GM23338 (cell line): ENCODE data around the gene KIF25. TPM values are rescaled to one million over a fixed set of nuclear protein-coding genes. Genes with fewer than 3 reads are reported as not detected.

ENCODE experiments used
- ATAC-seq: fragments of 200-7000 bp; cut with Tn5 transposase; 3 replicates; pipeline ENCODE4 v1.9.1; 2020
- DNase-seq: peaks from one replicate; pipeline ENCODE4 v3.0.0-alpha.2; 2015; ENCODE audit warnings: low spot score
- H2AFZ ChIP-seq: fragments of 200-600 bp; sonication (generic); 2 replicates; pipeline ENCODE4 v1.8.0; 2016; ENCODE audit warnings: antibody characterized with exemption, mild to moderate bottlenecking, moderate library complexity
- H3F3A ChIP-seq: fragments of 200-600 bp; sonication (generic); replicated peaks from 2 replicates; pipeline ENCODE4 v1.8.0; 2017; ENCODE audit warnings: antibody characterized with exemption, mixed run types, low read depth
- H3K27ac ChIP-seq: fragments of 200-600 bp; sonication (generic); 2 replicates; pipeline ENCODE4 v1.6.1; 2016; ENCODE audit warnings: low read depth
- H3K27me3 ChIP-seq: fragments of 200-600 bp; sonication (generic); 2 replicates; pipeline ENCODE4 v1.8.0; 2016; ENCODE audit warnings: mild to moderate bottlenecking, mixed run types, moderate library complexity; ENCODE audit not compliant: insufficient read depth
- H3K36me3 ChIP-seq: fragments of 200-600 bp; sonication (generic); 2 replicates; pipeline ENCODE4 v1.8.0; 2016; ENCODE audit warnings: mild to moderate bottlenecking; ENCODE audit not compliant: insufficient read depth
- H3K4me1 ChIP-seq: fragments of 200-600 bp; sonication (generic); 2 replicates; pipeline ENCODE4 v1.8.0; 2016; ENCODE audit warnings: mild to moderate bottlenecking, moderate library complexity; ENCODE audit not compliant: insufficient read depth
- H3K4me2 ChIP-seq: fragments of 200-600 bp; sonication (generic); 2 replicates; pipeline ENCODE4 v1.7.1; 2017; ENCODE audit warnings: mixed run types
- H3K4me3 ChIP-seq: fragments of 200-600 bp; sonication (generic); 2 replicates; pipeline ENCODE4 v1.6.1; 2016; ENCODE audit warnings: mixed run types
- H3K79me2 ChIP-seq: fragments of 200-600 bp; sonication (generic); replicated peaks from 2 replicates; pipeline ENCODE4 v1.8.0; 2017; ENCODE audit warnings: mild to moderate bottlenecking; ENCODE audit not compliant: insufficient read depth
- H3K9me2 ChIP-seq: fragments of 200-600 bp; sonication (generic); 2 replicates; pipeline ENCODE4 v1.8.0; 2017; ENCODE audit not compliant: insufficient read depth
- H4K20me1 ChIP-seq: fragments of 200-600 bp; sonication (generic); replicated peaks from 2 replicates; pipeline ENCODE4 v1.8.0; 2017; ENCODE audit warnings: mild to moderate bottlenecking; ENCODE audit not compliant: insufficient read depth
- H3K27ac Mint-ChIP-seq: 2 replicates; pipeline ENCODE4 v1.8.0; 2020; ENCODE audit warnings: inconsistent platforms, mild to moderate bottlenecking, moderate library complexity, mixed read lengths
- H3K27me3 Mint-ChIP-seq: 3 replicates; pipeline ENCODE4 v1.8.0; 2022; ENCODE audit warnings: low read depth, mild to moderate bottlenecking, moderate library complexity, mixed read lengths, inconsistent platforms; ENCODE audit not compliant: insufficient read depth, poor library complexity
- H3K36me3 Mint-ChIP-seq: 3 replicates; pipeline ENCODE4 v1.8.0; 2021; ENCODE audit warnings: low read depth, mild to moderate bottlenecking, inconsistent platforms, moderate library complexity, mixed read lengths
- H3K4me1 Mint-ChIP-seq: 3 replicates; pipeline ENCODE4 v1.8.0; 2020; ENCODE audit warnings: mild to moderate bottlenecking, inconsistent platforms, mixed read lengths
- H3K4me3 Mint-ChIP-seq: 3 replicates; pipeline ENCODE4 v1.8.0; 2021; ENCODE audit warnings: moderate library complexity, mild to moderate bottlenecking, inconsistent platforms, mixed read lengths
- H3K9me3 Mint-ChIP-seq: 3 replicates; pipeline ENCODE4 v1.8.0; 2020; ENCODE audit warnings: moderate library complexity, mild to moderate bottlenecking, inconsistent platforms, mixed read lengths
- CREB1 ChIP-seq: fragments of 250-450 bp; sonication (Bioruptor Pico); IDR thresholded peaks from 2 replicates; pipeline ENCODE4 v1.5.0; 2020; ENCODE audit warnings: low read depth, mild to moderate bottlenecking, moderate library complexity
- CTCF ChIP-seq, 2 experiments: fragments of 200-600 bp in 1 of 2; sonication (generic) in 1 of 2; conservative IDR thresholded peaks; 2 replicates each; pipeline versions ENCODE4 v1.5.1 to v1.6.1; 2016 to 2017; ENCODE audit warnings: antibody characterized with exemption in 2 of 2, low read depth in 2 of 2, mild to moderate bottlenecking in 2 of 2, moderate library complexity in 1 of 2
- JUNB ChIP-seq: IDR thresholded peaks from one replicate; pipeline ENCODE4 v1.6.1; 2016; ENCODE audit warnings: antibody characterized with exemption; ENCODE audit not compliant: unreplicated experiment
- ZNF462 ChIP-seq: fragments of 250-450 bp; sonication (Bioruptor Pico); IDR thresholded peaks from 2 replicates; pipeline ENCODE4 v1.5.0; 2020; ENCODE audit warnings: mild to moderate bottlenecking, moderate library complexity
- polyA plus RNA-seq: library from polyadenylated mRNA; unstranded; fragments of >200 nt; fragmentation: Nextera tagmentation; extraction: Ambion mirVana; gene quantifications from 2 replicates; pipeline ENCODE4 v1.2.1, GENCODE V29; 2016
- total RNA-seq: library from RNA; depleted of rRNA; stranded (reverse); fragments of >200 nt; shearing (Covaris generic); gene quantifications from 2 replicates; pipeline ENCODE4 v1.2.3, GENCODE V29; 2014

The KIF25 gene
- total and polyA plus RNA-seq, 2 experiments from 2014 or later = 0.69 to 0.76 TPM

- no peak overlapping the region for H3K27ac Mint-ChIP-seq
Measured at GRCh38 chr6:168011291-168011690, 13.8 kb downstream of the KIF25 start.

GRCh38 chr6:168012431-168013249, 15.2 kb downstream of the KIF25 start:
- peaks cover 7% of the 10 kb centered on the region; the same call in 1 of the 3 replicates for H3K36me3 Mint-ChIP-seq
- H3K4me3 Mint-ChIP-seq = no peak overlapping the region
- no peak for DNase-seq
- H3K4me1 ChIP-seq = no peaks in the 10 kb centered on the region
- no peak overlapping the region for H3K27ac ChIP-seq
- peaks cover 15% of the 10 kb centered on the region for H3K9me3 Mint-ChIP-seq
- no peak overlapping the region for H3K27ac Mint-ChIP-seq
- H3K79me2 ChIP-seq = no peaks in the 10 kb centered on the region
- H3K27me3 Mint-ChIP-seq = no peaks in the 10 kb centered on the region
- peak; percentile 36; the same call in 2 of the 3 replicates for ATAC-seq
- H3K4me3 ChIP-seq = no peak overlapping the region
- peak in 1 of 2 experiments; percentile 30; a peak in 2 of 4 replicates for TF ChIP-seq CTCF (conservative IDR thresholded peaks at IDR 0.05; ENCODE audit: low read depth in 2 of 2)
- no peak for TF ChIP-seq CREB1 (CRISPR knock-in tag)
- no peak for TF ChIP-seq ZNF462 (CRISPR knock-in tag)
- no peaks in the 10 kb centered on the region for H3K9me2 ChIP-seq
- H3K36me3 ChIP-seq = no peaks in the 10 kb centered on the region
- H4K20me1 ChIP-seq = no peaks in the 10 kb centered on the region
- no peaks in the 10 kb centered on the region for H3K27me3 ChIP-seq
- H2AFZ ChIP-seq = no peak overlapping the region
- no peaks in the 10 kb centered on the region for H3F3A ChIP-seq
- H3K4me2 ChIP-seq = no peak overlapping the region
- H3K4me1 Mint-ChIP-seq = peaks cover 9% of the 10 kb centered on the region; the same call in 2 of the 3 replicates

More at GRCh38 chr6:168011291-168011690, 13.8 kb downstream of the KIF25 start:
- no peak overlapping the region for H2AFZ ChIP-seq
- peaks cover 15% of the 10 kb centered on the region for H3K9me3 Mint-ChIP-seq
- H3K27me3 Mint-ChIP-seq = peaks cover 2% of the 10 kb centered on the region
- H3K27ac ChIP-seq = no peak overlapping the region
- ATAC-seq = no peak
- DNase-seq = no peak
- no peaks in the 10 kb centered on the region for H3F3A ChIP-seq
- TF ChIP-seq JUNB = no peak
- H3K4me3 Mint-ChIP-seq = no peak overlapping the region
- H3K36me3 ChIP-seq = no peaks in the 10 kb centered on the region
- no peaks in the 10 kb centered on the region for H3K4me1 ChIP-seq
- no peaks in the 10 kb centered on the region for H4K20me1 ChIP-seq
- H3K36me3 Mint-ChIP-seq = peaks cover 7% of the 10 kb centered on the region; the same call in 1 of the 3 replicates
- H3K27me3 ChIP-seq = no peaks in the 10 kb centered on the region
- no peaks in the 10 kb centered on the region for H3K9me2 ChIP-seq
- H3K79me2 ChIP-seq = no peaks in the 10 kb centered on the region
- H3K4me3 ChIP-seq = no peak overlapping the region
- peaks cover 1% of the 10 kb centered on the region; the same call in 2 of the 3 replicates for H3K4me1 Mint-ChIP-seq
- no peak overlapping the region for H3K4me2 ChIP-seq
